Small intestine (tissue), 7 donors: ENCODE data around the gene TXNRD2. TPM values are rescaled to one million over a fixed set of nuclear protein-coding genes. Genes with fewer than 3 reads are reported as not detected.

Experiments
- DNase-seq, 2 donors: peaks; one replicate each; pipeline versions ENCODE4 v3.0.0 to v3.0.0-alpha.2; 2013
- FAIRE-seq: peaks from 2 replicates; lab custom pipeline; 2012; peaks lifted over from hg19 to GRCh38; lab: Jason Lieb, UNC
- H3K27ac ChIP-seq, 3 donors: one replicate each; pipeline ENCODE4 v1.5.1; 2013; ENCODE audit warnings: low read length in 2 of 3, mild to moderate bottlenecking in 2 of 3, control low read depth in 1 of 3, inconsistent platforms in 1 of 3, low read depth in 1 of 3, moderate library complexity in 1 of 3
- H3K27me3 ChIP-seq, 3 donors: one replicate each; pipeline ENCODE4 v1.6.1; 2013; ENCODE audit warnings: low read length in 3 of 3, inconsistent platforms in 1 of 3; ENCODE audit not compliant: control insufficient read depth in 3 of 3, insufficient read depth in 3 of 3
- H3K36me3 ChIP-seq, 3 donors: one replicate each; pipeline ENCODE4 v1.6.1; 2013; ENCODE audit warnings: low read length in 3 of 3, inconsistent platforms in 1 of 3, low read depth in 1 of 3, mild to moderate bottlenecking in 1 of 3, moderate library complexity in 1 of 3; ENCODE audit not compliant: control insufficient read depth in 3 of 3, insufficient read depth in 2 of 3
- H3K4me1 ChIP-seq, 3 donors: one replicate each; pipeline ENCODE4 v1.6.1; 2013; ENCODE audit warnings: low read length in 2 of 3, inconsistent platforms in 1 of 3, low read depth in 1 of 3, mild to moderate bottlenecking in 1 of 3, moderate library complexity in 1 of 3; ENCODE audit not compliant: control insufficient read depth in 3 of 3, insufficient read depth in 2 of 3
- H3K4me3 ChIP-seq, 3 donors: one replicate each; pipeline ENCODE4 v1.5.1; 2013; ENCODE audit warnings: low read length in 3 of 3, control low read depth in 1 of 3, inconsistent platforms in 1 of 3, low read depth in 1 of 3, mild to moderate bottlenecking in 1 of 3, moderate library complexity in 1 of 3
- H3K9me3 ChIP-seq, 2 donors: one replicate each; pipeline ENCODE4 v1.6.1; 2013; ENCODE audit warnings: low read depth in 1 of 2, low read length in 1 of 2; ENCODE audit not compliant: control insufficient read depth in 2 of 2, insufficient read depth in 1 of 2
- WGBS, 3 donors: extraction: QIAGEN DNeasy Blood & Tissue Kit; methylation state at CpG; one replicate each; pipeline ENCODE4 v1.1.7; 2013; 5-methylcytosine and 5-hydroxymethylcytosine counted together
- polyA plus RNA-seq, 4 donors: library from polyadenylated mRNA; stranded (reverse) in 3 of 4; unstranded in 1 of 4; fragments of 200-250 nt in 3 of 4; fragments of 120-200 nt in 1 of 4; gene quantifications; one replicate each; pipeline versions ENCODE4 v1.2.1 to v1.2.3, GENCODE V29; 2013
- donor health status: healthy with polysubstance abuse.
- donor health status: control.
- donor health status: control.
- donor health status: Bipolar disorder and iron deficiency.
- donor health status: healthy.

Gene TXNRD2
- polyA plus RNA-seq, 4 donors, result 16.8 to 43.8 (median 29.5) TPM

DNA sequence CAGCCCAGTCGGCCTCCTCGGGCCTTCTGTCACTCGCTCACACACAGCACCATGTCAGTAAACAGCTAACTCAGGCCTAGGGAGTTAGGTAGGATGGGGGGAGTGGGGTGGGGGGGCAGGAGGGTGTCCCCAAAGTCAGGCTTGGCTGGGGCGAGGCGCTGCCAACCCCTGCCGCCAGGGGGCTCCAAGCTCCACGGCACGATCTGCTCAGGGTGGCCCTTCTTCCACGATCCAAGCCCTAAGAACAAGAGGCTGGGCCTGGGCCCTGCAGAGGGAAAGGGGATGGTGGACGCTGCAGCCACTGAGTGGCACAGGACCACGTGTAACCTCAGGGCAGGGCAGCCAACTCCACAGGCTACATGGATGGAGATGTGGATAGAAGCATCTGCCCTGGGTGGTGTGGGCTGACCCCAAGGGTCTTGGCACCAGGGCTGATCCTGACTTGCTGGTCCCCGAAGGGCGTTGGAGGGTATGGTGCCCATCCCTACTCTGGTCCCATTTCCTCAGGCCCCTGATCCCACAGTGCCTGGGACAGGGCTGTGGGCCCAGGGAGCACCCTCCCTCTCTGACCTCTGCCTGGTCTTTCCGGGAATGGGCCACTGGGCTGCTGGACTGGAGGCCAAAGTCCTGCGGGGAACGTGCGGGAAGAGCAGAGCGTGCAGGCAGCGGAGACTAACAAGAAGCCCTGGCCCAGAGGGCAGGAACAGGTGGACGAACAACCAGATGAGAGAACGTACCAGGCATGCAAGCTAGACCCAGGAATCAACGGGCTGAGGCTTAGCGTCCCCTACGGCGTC lies 29.1 kb upstream of the TXNRD2 start:
- Histone ChIP-seq H3K27me3 (no peaks in the 10 kb centered on the region), H3K36me3 (peaks cover 0 to 86% (median 0%) of the 10 kb centered on the region in 3 donors), H3K4me1 (peaks cover 0 to 32% (median 2%) of the 10 kb centered on the region in 3 donors), H3K9me3 (no peaks in the 10 kb centered on the region), H3K27ac (peak overlapping the region in 1 of 3 donors; percentile 77), H3K4me3 (no peak overlapping the region)
- FAIRE-seq (no peak), DNase-seq (peak; percentile 75 to 79)
- WGBS, 3 donors, result 26 to 48% (median 37%) methylated on average over 25 of the region's 25 CpGs

DNA sequence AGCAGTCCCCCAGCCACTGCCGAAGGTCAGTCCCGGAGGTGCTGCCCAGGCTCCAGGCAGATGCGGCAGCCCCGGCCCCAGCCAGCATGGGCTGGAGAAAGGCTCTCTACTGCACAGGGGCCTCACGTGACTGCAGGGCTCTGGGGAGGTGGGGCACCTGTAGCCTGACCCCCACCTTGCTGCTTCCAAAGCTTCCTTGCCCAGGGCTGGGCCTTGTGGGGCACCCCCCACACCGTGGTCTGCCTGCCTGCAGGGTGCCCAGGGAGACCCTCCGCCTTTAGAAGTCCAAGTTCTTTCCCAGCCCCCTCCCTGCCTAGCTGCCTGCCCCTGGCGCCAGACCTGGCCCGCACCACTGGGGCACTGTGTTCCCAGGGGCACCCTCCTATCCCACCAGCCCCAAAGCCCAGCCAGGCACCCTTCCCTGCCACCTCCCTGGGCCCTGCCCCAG lies 28.4 kb upstream of the TXNRD2 start:
- peak overlapping the region in 1 of 3 donors; percentile 15 for H3K27ac ChIP-seq
- peaks cover 0 to 33% (median 2%) of the 10 kb centered on the region in 3 donors for H3K4me1 ChIP-seq
- peaks cover 0 to 91% (median 0%) of the 10 kb centered on the region in 3 donors for H3K36me3 ChIP-seq
- DNase-seq (no peak), FAIRE-seq (no peak)
- 69 to 76% (median 75%) methylated on average over 9 of the region's 9 CpGs for WGBS, 3 donors
- H3K4me3 ChIP-seq, result no peak overlapping the region
- no peaks in the 10 kb centered on the region for H3K27me3 ChIP-seq
- no peaks in the 10 kb centered on the region for H3K9me3 ChIP-seq

DNA sequence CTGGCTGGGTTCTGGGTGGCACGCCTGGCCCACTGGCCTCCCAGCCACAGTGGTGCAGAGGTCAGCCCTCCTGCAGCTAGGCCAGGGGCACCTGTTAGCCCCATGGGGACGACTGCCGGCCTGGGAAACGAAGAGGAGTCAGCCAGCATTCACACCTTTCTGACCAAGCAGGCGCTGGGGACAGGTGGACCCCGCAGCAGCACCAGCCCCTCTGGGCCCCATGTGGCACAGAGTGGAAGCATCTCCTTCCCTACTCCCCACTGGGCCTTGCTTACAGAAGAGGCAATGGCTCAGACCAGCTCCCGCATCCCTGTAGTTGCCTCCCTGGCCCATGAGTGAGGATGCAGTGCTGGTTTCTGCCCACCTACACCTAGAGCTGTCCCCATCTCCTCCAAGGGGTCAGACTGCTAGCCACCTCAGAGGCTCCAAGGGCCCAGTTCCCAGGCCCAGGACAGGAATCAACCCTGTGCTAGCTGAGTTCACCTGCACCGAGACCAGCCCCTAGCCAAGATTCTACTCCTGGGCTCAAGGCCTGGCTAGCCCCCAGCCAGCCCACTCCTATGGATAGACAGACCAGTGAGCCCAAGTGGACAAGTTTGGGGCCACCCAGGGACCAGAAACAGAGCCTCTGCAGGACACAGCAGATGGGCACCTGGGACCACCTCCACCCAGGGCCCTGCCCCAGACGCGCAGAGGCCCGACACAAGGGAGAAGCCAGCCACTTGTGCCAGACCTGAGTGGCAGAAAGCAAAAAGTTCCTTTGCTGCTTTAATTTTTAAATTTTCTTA lies 27.7 kb upstream of the TXNRD2 start:
- Histone ChIP-seq H3K4me1 (peaks cover 0 to 40% (median 2%) of the 10 kb centered on the region in 3 donors), H3K4me3 (no peak overlapping the region), H3K36me3 (peaks cover 0 to 97% (median 0%) of the 10 kb centered on the region in 3 donors), H3K27me3 (no peaks in the 10 kb centered on the region), H3K27ac (no peak overlapping the region), H3K9me3 (no peaks in the 10 kb centered on the region)
- DNase-seq (no peak), FAIRE-seq (no peak)
- 77 to 82% (median 82%) methylated on average over 11 of the region's 11 CpGs for WGBS, 3 donors

DNA sequence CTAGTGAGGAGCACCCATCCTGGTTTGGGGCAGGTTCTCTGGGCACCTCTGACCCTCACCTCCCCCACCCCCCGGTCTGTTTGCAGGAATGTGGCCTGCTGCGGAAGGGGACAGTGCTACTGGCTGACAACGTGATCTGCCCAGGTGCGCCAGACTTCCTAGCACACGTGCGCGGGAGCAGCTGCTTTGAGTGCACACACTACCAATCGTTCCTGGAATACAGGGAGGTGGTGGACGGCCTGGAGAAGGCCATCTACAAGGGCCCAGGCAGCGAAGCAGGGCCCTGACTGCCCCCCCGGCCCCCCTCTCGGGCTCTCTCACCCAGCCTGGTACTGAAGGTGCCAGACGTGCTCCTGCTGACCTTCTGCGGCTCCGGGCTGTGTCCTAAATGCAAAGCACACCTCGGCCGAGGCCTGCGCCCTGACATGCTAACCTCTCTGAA lies 26.9 kb upstream of the TXNRD2 start:
- Histone ChIP-seq H3K36me3 (peaks cover 0 to 99% (median 0%) of the 10 kb centered on the region in 3 donors), H3K27me3 (no peaks in the 10 kb centered on the region), H3K9me3 (no peaks in the 10 kb centered on the region), H3K4me1 (peaks cover 0 to 49% (median 2%) of the 10 kb centered on the region in 3 donors), H3K4me3 (no peak overlapping the region), H3K27ac (no peak overlapping the region)
- FAIRE-seq, result no peak
- DNase-seq, result no peak
- WGBS, 3 donors, result 83 to 85% (median 83%) methylated on average over 17 to 18 of the region's 18 CpGs

DNA sequence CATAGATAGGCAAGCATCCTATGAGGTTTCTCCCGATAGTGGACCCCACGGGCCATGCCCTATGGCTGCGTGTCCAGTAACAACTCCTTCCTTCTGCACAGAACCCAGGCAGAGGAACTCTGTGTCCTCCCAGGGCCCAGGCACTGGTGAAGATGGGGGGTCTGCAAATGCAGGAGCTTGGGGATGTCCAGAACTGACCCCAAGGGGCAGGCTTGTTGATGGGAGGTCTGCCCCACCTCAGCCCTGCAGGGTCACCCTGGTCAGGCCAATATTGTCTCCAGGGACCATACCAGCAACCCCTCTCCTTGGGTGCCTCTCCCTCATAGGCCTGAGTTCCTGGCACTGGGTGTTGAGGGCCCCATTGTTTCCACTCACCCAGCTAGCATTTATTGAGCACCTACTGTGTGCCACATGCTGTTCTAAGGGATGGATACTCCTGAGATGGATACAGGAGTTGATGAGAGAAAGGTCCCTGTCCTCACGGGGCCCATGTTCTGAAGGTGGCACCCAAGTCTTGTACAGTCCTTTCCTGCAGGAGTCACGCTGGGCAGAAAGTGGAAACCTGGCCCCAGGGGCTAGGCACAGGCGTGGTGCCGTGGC lies 26.3 kb upstream of the TXNRD2 start:
- Histone ChIP-seq H3K27me3 (no peaks in the 10 kb centered on the region), H3K4me3 (no peak overlapping the region), H3K9me3 (no peaks in the 10 kb centered on the region), H3K36me3 (peaks cover 0 to 98% (median 0%) of the 10 kb centered on the region in 3 donors), H3K4me1 (peaks cover 0 to 50% (median 2%) of the 10 kb centered on the region in 3 donors), H3K27ac (no peak overlapping the region)
- no peak for FAIRE-seq
- WGBS, 3 donors, result 85 to 88% (median 86%) methylated on average over 7 of the region's 7 CpGs
- no peak for DNase-seq

DNA sequence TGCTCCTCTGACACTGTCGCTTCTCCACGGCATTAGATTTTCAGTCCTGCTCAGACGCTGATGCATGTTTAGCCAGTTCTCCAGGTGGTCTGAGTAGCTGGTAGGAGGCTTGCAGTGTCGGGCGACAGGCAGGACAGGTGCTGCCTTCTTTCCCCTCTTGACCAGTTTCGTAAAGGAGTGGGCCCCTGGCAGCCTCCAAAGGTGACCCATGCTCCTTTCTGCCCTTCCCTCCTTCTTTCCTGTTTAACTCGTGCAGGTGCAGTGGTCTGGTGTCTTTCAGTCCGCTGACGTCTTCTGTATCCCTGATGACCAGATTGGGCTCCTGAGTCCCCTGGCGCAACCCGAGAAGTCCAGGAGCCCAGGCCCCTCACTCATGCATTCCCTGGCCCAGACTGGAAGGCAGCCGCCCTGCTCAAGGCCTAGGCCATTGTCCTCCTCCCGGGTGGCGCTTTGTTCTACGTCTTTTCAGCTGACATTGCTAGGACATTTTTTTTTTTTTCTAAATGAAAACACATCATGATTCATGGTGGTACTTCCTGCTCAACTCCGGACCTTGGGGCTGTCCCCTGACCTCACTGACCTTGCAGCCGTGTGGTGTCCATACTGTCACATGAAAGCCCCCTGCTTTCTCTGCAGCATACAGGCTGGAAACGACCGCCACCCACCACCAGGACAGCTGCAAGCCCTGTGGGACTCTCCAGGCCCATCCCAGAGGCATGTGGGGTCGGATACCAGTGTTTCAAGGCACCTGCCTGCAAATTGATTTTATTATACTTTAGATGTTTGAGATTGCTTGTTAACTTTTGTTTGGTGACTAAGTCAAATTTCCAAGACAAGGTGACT lies 25.5 kb upstream of the TXNRD2 start:
- no peak for DNase-seq
- Histone ChIP-seq H3K4me3 (no peak overlapping the region), H3K27ac (no peak overlapping the region), H3K27me3 (no peaks in the 10 kb centered on the region), H3K36me3 (peaks cover 0 to 97% (median 0%) of the 10 kb centered on the region in 3 donors), H3K4me1 (peaks cover 0 to 54% (median 4%) of the 10 kb centered on the region in 3 donors), H3K9me3 (no peaks in the 10 kb centered on the region)
- FAIRE-seq, result no peak
- 61 to 71% (median 70%) methylated on average over 20 of the region's 20 CpGs for WGBS, 3 donors

DNA sequence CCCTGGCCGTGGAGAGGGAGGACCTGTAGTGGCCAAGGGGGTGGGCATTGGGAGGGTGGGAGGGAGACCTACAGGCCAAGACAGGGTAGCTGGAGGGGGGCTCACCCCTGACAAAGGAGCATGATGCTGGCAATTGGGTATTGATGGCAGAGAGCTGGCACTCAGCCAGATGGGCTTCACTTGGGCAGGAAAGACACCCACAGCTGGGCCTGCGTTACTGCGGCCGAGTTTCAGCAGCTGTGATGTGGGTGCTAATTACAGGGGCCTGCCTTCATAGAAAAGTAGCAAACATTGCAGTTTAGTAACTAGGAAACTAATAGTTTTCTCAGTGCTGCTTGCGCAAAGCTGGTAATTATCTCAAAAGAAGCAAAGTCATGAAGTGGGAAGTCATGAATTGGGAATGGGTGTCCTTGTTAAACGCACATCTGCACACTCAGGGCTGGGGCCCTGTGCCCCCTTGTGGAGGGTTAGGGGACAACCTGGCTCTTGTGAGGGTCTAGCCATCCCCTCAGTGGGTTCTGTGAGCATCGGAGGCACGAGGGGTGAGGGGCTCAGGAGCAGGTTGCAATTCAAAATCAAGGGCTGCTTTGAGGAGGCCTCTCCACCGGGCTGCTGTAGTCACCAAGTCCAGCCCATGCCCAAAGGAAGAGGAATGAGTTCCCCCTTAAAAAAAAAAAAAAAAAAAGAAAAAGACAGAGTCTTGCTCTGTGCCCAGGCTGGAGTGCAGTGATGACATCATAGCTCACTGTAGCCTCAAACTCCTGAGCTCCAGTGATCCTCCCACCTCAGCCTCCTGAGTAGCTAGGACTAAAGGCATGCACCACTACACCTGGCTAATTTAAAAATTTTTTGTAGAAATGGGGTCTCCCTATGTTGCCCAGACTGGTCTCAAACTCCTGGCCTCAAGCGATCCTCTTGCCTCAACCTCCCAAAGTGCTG lies 24.4 kb upstream of the TXNRD2 start:
- Histone ChIP-seq H3K4me1 (peaks cover 0 to 54% (median 4%) of the 10 kb centered on the region in 3 donors), H3K4me3 (no peak overlapping the region), H3K27ac (no peak overlapping the region), H3K36me3 (peaks cover 0 to 97% (median 0%) of the 10 kb centered on the region in 3 donors), H3K9me3 (no peaks in the 10 kb centered on the region), H3K27me3 (no peaks in the 10 kb centered on the region)
- no peak for FAIRE-seq
- 79 to 85% (median 84%) methylated on average over 10 of the region's 10 CpGs for WGBS, 3 donors
- no peak for DNase-seq
